ELF-1 (cell line): ENCODE data around the gene UBL4B.

Source experiments
- DNase-seq: peaks from one replicate; pipeline ENCODE4 v3.0.0-alpha.2; 2016; ENCODE audit warnings: low read depth, low spot score

UBL4B gene

GRCh38 chr1:110113551-110113950 lies 1.3 kb downstream of the UBL4B start:
- no peak for DNase-seq

GRCh38 chr1:110114173-110114572 lies 1.9 kb downstream of the UBL4B start:
- no peak for DNase-seq

- no peak for DNase-seq
These were observed 2.5 kb downstream of the UBL4B start for GRCh38 chr1:110114784-110115183.

GRCh38 chr1:110118636-110119396 lies 6.6 kb downstream of the UBL4B start:
- DNase-seq = no peak

- DNase-seq = no peak
These were observed 7.6 kb downstream of the UBL4B start for GRCh38 chr1:110119843-110120242.

- peak; percentile 23 for DNase-seq
These were observed 8.8 kb downstream of the UBL4B start for GRCh38 chr1:110120960-110121561.

GRCh38 chr1:110123224-110123623 lies 11.0 kb downstream of the UBL4B start:
- no peak for DNase-seq

- DNase-seq = no peak
These were observed 13.6 kb downstream of the UBL4B start for GRCh38 chr1:110125810-110126209.

- peak; percentile 62 for DNase-seq
These were observed 17.9 kb downstream of the UBL4B start for GRCh38 chr1:110130113-110130591.

GRCh38 chr1:110130989-110131388 lies 18.7 kb downstream of the UBL4B start:
- DNase-seq = no peak

GRCh38 chr1:110132682-110133081 lies 20.4 kb downstream of the UBL4B start:
- no peak for DNase-seq

- DNase-seq = no peak
These were observed 21.2 kb downstream of the UBL4B start for GRCh38 chr1:110133436-110133835.

- no peak for DNase-seq
These were observed 21.9 kb downstream of the UBL4B start for GRCh38 chr1:110134050-110134595.

GRCh38 chr1:110135246-110135645 lies 23.0 kb downstream of the UBL4B start:
- DNase-seq = no peak

- DNase-seq = no peak
These were observed 23.4 kb downstream of the UBL4B start for GRCh38 chr1:110135666-110136065.

GRCh38 chr1:110136911-110137310 lies 24.7 kb downstream of the UBL4B start:
- peak; percentile 37 for DNase-seq

- DNase-seq = no peak
These were observed 26.7 kb downstream of the UBL4B start for GRCh38 chr1:110138956-110139355.

- DNase-seq = no peak
These were observed 32.1 kb downstream of the UBL4B start for GRCh38 chr1:110144366-110144765.

GRCh38 chr1:110148961-110149360 lies 36.7 kb downstream of the UBL4B start:
- DNase-seq = no peak

GRCh38 chr1:110150330-110151174 lies 38.3 kb downstream of the UBL4B start, which contains the start of gene SLC6A17:
TSS of gene SLC6A17 (plus strand) at chr1:110150494. CDS start at chr1:110166930, 16,436 bp downstream.
- peak; percentile 44 for DNase-seq

- DNase-seq = no peak
These were observed 39.0 kb downstream of the UBL4B start for GRCh38 chr1:110151175-110151669.
